IMR-90 (cell line): ENCODE results near the gene AMN. TPM values are rescaled to one million over a fixed set of nuclear protein-coding genes. Genes with fewer than 3 reads are reported as not detected.

ENCODE experiments used
- ATAC-seq: fragments of 200-7000 bp; cut with Tn5 transposase; 2 replicates; pipeline ENCODE4 v1.9.1; 2020; ENCODE audit warnings: low read depth, mild to moderate bottlenecking, moderate library complexity
- BruUV-seq: library from RNA; stranded (reverse); fragments of 400-500 nt; replicated peaks from 2 replicates; lab custom pipeline; 2021; lab: Mats Ljungman, UMichigan
- CTCF ChIA-PET: fragments of 300-600 bp; formaldehyde crosslinking; extraction: SDS; loops from one replicate; lab custom pipeline; 2021; ENCODE audit warnings: antibody characterized with exemption; lab: Yijun Ruan, JAX
- POLR2A ChIA-PET: fragments of 300-600 bp; sonication (Branson Sonifier 250); formaldehyde crosslinking; loops from one replicate; lab custom pipeline; 2022; ENCODE audit warnings: antibody characterized with exemption; ENCODE audit not compliant: unreplicated experiment; lab: Charles Lee
- DNase-seq: peaks from one replicate; pipeline ENCODE4 v3.0.0; 2013
- H2AFZ ChIP-seq: replicated peaks from 2 replicates; pipeline ENCODE3; 2013; ENCODE audit warnings: low read length, mild to moderate bottlenecking; ENCODE audit not compliant: poor library complexity
- H2AK5ac ChIP-seq: 2 replicates; pipeline ENCODE4 v1.6.1; 2013; ENCODE audit warnings: low read depth, low read length, inconsistent platforms
- H2AK9ac ChIP-seq: replicated peaks from 2 replicates; pipeline ENCODE3; 2013; ENCODE audit warnings: mild to moderate bottlenecking, low read depth, low read length, moderate library complexity; ENCODE audit not compliant: poor library complexity
- H2BK120ac ChIP-seq: 2 replicates; pipeline ENCODE4 v1.6.1; 2013; ENCODE audit warnings: low read depth, low read length, inconsistent platforms
- H2BK15ac ChIP-seq: 3 replicates; pipeline ENCODE4 v1.6.1; 2013; ENCODE audit warnings: low read depth, low read length, inconsistent platforms
- H2BK20ac ChIP-seq: 2 replicates; pipeline ENCODE4 v1.6.1; 2013; ENCODE audit warnings: low read depth, mild to moderate bottlenecking, inconsistent platforms, low read length, moderate library complexity
- H2BK5ac ChIP-seq: 2 replicates; pipeline ENCODE4 v1.6.1; 2013; ENCODE audit warnings: mild to moderate bottlenecking, low read depth, low read length, inconsistent platforms; ENCODE audit not compliant: poor library complexity, severe bottlenecking
- H3K14ac ChIP-seq: replicated peaks from 2 replicates; pipeline ENCODE4 v1.6.1; 2013; ENCODE audit warnings: low read depth, low read length, inconsistent platforms
- H3K18ac ChIP-seq: 2 replicates; pipeline ENCODE4 v1.6.1; 2013; ENCODE audit warnings: low read depth, low read length, control low read depth
- H3K23ac ChIP-seq: 2 replicates; pipeline ENCODE4 v1.6.1; 2013; ENCODE audit warnings: low read depth, low read length, inconsistent platforms
- H3K27ac ChIP-seq: 2 replicates; pipeline ENCODE4 v1.5.1; 2013; ENCODE audit warnings: mild to moderate bottlenecking, control low read depth, low read length; ENCODE audit not compliant: insufficient read depth
- H3K27me3 ChIP-seq: 2 replicates; pipeline ENCODE4 v1.6.1; 2013; ENCODE audit warnings: low read length; ENCODE audit not compliant: control insufficient read depth, insufficient read depth
- H3K36me3 ChIP-seq: 2 replicates; pipeline ENCODE4 v1.6.1; 2013; ENCODE audit warnings: low read length, mixed read lengths; ENCODE audit not compliant: control insufficient read depth, insufficient read depth
- H3K4ac ChIP-seq: 2 replicates; pipeline ENCODE4 v1.6.1; 2013; ENCODE audit warnings: low read depth, low read length, inconsistent platforms
- H3K4me1 ChIP-seq: 2 replicates; pipeline ENCODE4 v1.6.1; 2013; ENCODE audit warnings: low read length, mixed read lengths; ENCODE audit not compliant: control insufficient read depth, insufficient read depth
- H3K4me2 ChIP-seq: 2 replicates; pipeline ENCODE4 v1.6.1; 2013; ENCODE audit warnings: low read depth, mild to moderate bottlenecking, control low read depth, low read length, moderate library complexity
- H3K4me3 ChIP-seq: 2 replicates; pipeline ENCODE4 v1.5.1; 2013; ENCODE audit warnings: low read depth, mild to moderate bottlenecking, control low read depth, low read length, moderate library complexity; ENCODE audit not compliant: insufficient read depth
- H3K56ac ChIP-seq: 2 replicates; pipeline ENCODE4 v1.6.1; 2013; ENCODE audit warnings: low read length, inconsistent platforms; ENCODE audit not compliant: insufficient read depth; ENCODE audit errors: extremely low read depth
- H3K79me1 ChIP-seq, 2 experiments: 2 replicates each; pipeline ENCODE4 v1.6.1; 2013; ENCODE audit warnings: low read length in 2 of 2, inconsistent platforms in 1 of 2, low read depth in 1 of 2
- H3K9ac ChIP-seq: 2 replicates; pipeline ENCODE4 v1.6.1; 2013; ENCODE audit warnings: low read depth, low read length, control low read depth
- H3K9me1 ChIP-seq: 2 replicates; pipeline ENCODE4 v1.6.1; 2013; ENCODE audit warnings: low read length, inconsistent platforms; ENCODE audit not compliant: insufficient read depth
- H3K9me3 ChIP-seq: 2 replicates; pipeline ENCODE4 v1.6.1; 2013; ENCODE audit warnings: low read length; ENCODE audit not compliant: control insufficient read depth, insufficient read depth
- H4K20me1 ChIP-seq: 2 replicates; pipeline ENCODE4 v1.6.1; 2013; ENCODE audit warnings: low read length, inconsistent platforms; ENCODE audit not compliant: insufficient read depth
- H4K5ac ChIP-seq: 2 replicates; pipeline ENCODE4 v1.6.1; 2013; ENCODE audit warnings: mild to moderate bottlenecking, low read depth, low read length, control low read depth
- H4K8ac ChIP-seq, 2 experiments: 2 replicates each; pipeline ENCODE4 v1.6.1; 2013; ENCODE audit warnings: low read depth in 2 of 2, low read length in 2 of 2, control low read depth in 1 of 2, inconsistent platforms in 1 of 2
- H4K91ac ChIP-seq: 2 replicates; pipeline ENCODE4 v1.6.1; 2013; ENCODE audit warnings: low read depth, low read length, inconsistent platforms; ENCODE audit not compliant: insufficient read depth
- BHLHE40 ChIP-seq: fragments of 150-350 bp; IDR thresholded peaks from 2 replicates; pipeline ENCODE4 v1.6.1; 2016; ENCODE audit warnings: mild to moderate bottlenecking, low read depth, low read length
- CEBPB ChIP-seq: IDR thresholded peaks from 2 replicates; pipeline ENCODE4 v1.6.1; 2012; ENCODE audit warnings: low read depth, low read length, improper control_type of control experiment
- CHD1 ChIP-seq: IDR thresholded peaks from 2 replicates; pipeline ENCODE4 v1.6.1; 2012; ENCODE audit warnings: low read depth, low read length, improper control_type of control experiment
- CTCF ChIP-seq: conservative IDR thresholded peaks from 2 replicates; pipeline ENCODE4 v1.5.1; 2012; ENCODE audit warnings: mild to moderate bottlenecking, low read depth, low read length, improper control_type of control experiment
- ELK1 ChIP-seq: fragments of 150-350 bp; IDR thresholded peaks from 2 replicates; pipeline ENCODE4 v1.6.1; 2016; ENCODE audit warnings: low read depth, mild to moderate bottlenecking, low read length, moderate library complexity, borderline replicate concordance
- FOS ChIP-seq: fragments of 150-350 bp; IDR thresholded peaks from 2 replicates; pipeline ENCODE4 v1.6.1; 2016; ENCODE audit warnings: low read depth, low read length
- MAFK ChIP-seq: IDR thresholded peaks from 2 replicates; pipeline ENCODE4 v1.6.1; 2012; ENCODE audit warnings: low read depth, low read length, improper control_type of control experiment
- MAZ ChIP-seq: IDR thresholded peaks from 2 replicates; pipeline ENCODE4 v1.6.1; 2012; ENCODE audit warnings: low read depth, mild to moderate bottlenecking, low read length, improper control_type of control experiment, moderate library complexity, borderline replicate concordance
- MXI1 ChIP-seq: IDR thresholded peaks from 2 replicates; pipeline ENCODE4 v1.6.1; 2012; ENCODE audit warnings: low read depth, mild to moderate bottlenecking, low read length, moderate library complexity, borderline replicate concordance
- NFE2L2 ChIP-seq: fragments of 150-350 bp; IDR thresholded peaks from 2 replicates; pipeline ENCODE4 v1.6.1; 2016; ENCODE audit warnings: low read depth, mild to moderate bottlenecking, low read length
- POLR2A ChIP-seq: IDR thresholded peaks from 2 replicates; pipeline ENCODE4 v1.6.1; 2012; ENCODE audit warnings: mild to moderate bottlenecking, low read depth, low read length
- RAD21 ChIP-seq: IDR thresholded peaks from 2 replicates; pipeline ENCODE4 v1.6.1; 2012; ENCODE audit warnings: low read length, improper control_type of control experiment
- RCOR1 ChIP-seq: IDR thresholded peaks from 2 replicates; pipeline ENCODE4 v1.6.1; 2012; ENCODE audit warnings: mild to moderate bottlenecking, low read length, improper control_type of control experiment; ENCODE audit not compliant: insufficient replicate concordance
- RFX5 ChIP-seq: IDR thresholded peaks from 2 replicates; pipeline ENCODE4 v1.8.0; 2012; ENCODE audit warnings: low read depth, mild to moderate bottlenecking, low read length, moderate library complexity
- SMC3 ChIP-seq: fragments of 150-350 bp; IDR thresholded peaks from 2 replicates; pipeline ENCODE4 v1.6.1; 2016; ENCODE audit warnings: low read depth, mild to moderate bottlenecking, antibody characterized with exemption, low read length, moderate library complexity
- USF2 ChIP-seq: fragments of 150-350 bp; IDR thresholded peaks from 2 replicates; pipeline ENCODE4 v1.6.1; 2017; ENCODE audit warnings: mild to moderate bottlenecking, antibody characterized with exemption, low read length, low read depth
- WGBS, 2 experiments: methylation state at CpG; one replicate each; pipeline versions ENCODE4 v1.1.5 to v1.1.7; 2013; ENCODE audit warnings: missing lambda C conversion rate in 2 of 2; ENCODE audit not compliant: insufficient read length in 1 of 2; ENCODE audit errors: extremely low coverage in 2 of 2; 5-methylcytosine and 5-hydroxymethylcytosine counted together
- dilution Hi-C: fragments of 300-500 bp; cut with HindIII; formaldehyde crosslinking; loops from one replicate; pipeline ENCODE4 v1.14.3; 2018; ENCODE audit warnings: low sequenced_read_pairs; ENCODE audit not compliant: unreplicated experiment
- in situ Hi-C: fragments of 300-500 bp; cut with MboI; formaldehyde crosslinking; loops from 3 replicates; pipeline ENCODE4 v1.14.3; 2019; ENCODE audit warnings: low sequenced_read_pairs, inconsistent platforms, mixed read lengths
- intact Hi-C: fragments of 100-400 bp; cut with micrococcal nuclease; formaldehyde crosslinking; loops from 2 replicates; pipeline ENCODE4 v1.10.0; 2022
- polyA plus RNA-seq, 3 experiments: library from polyadenylated mRNA; depleted of rRNA; stranded (reverse); fragments of >200 nt; gene quantifications; 2 replicates each; pipeline ENCODE4 v1.2.3, GENCODE V29; 2012; ENCODE audit warnings: low replicate concordance in 1 of 3
- total RNA-seq: library from RNA; depleted of rRNA; stranded (reverse); fragments of >200 nt; gene quantifications from 2 replicates; pipeline ENCODE4 v1.2.3, GENCODE V29; 2012

Gene AMN
- total and polyA plus RNA-seq, 2 of the 4 experiments (the other 2 are of a cell fraction): under 0.01 to 0.24 TPM

- no peak overlapping the region for H3K4me2 ChIP-seq
- peak overlapping the region; percentile 37 for H2AK9ac ChIP-seq
- no peak overlapping the region for H3K9ac ChIP-seq
- H3K4ac ChIP-seq: no peak overlapping the region
- H3K23ac ChIP-seq: no peak overlapping the region
- BruUV-seq: no TSS peak
- WGBS, 2 experiments: 80% methylated on average over 2 of the region's 10 CpGs; no CpG with 5 or more reads in 1 of the 2 experiments
- in situ Hi-C loops: loop anchor here (10.0 kb wide), 2 partner anchors 135 to 215 kb away; partner anchors contain the start of gene TRAF3
- no peak overlapping the region for H3K56ac ChIP-seq
- no peak for TF ChIP-seq MAZ
- TF ChIP-seq SMC3: no peak
- no peak for TF ChIP-seq MXI1
- no peak for TF ChIP-seq CTCF
- TF ChIP-seq USF2: no peak
- no peak for TF ChIP-seq FOS
- no peak for TF ChIP-seq RCOR1
- TF ChIP-seq CEBPB: no peak
- TF ChIP-seq ELK1: no peak
- no peak for TF ChIP-seq POLR2A
- no peak for TF ChIP-seq CHD1
- no peak for TF ChIP-seq MAFK
- no peak for TF ChIP-seq RAD21
- TF ChIP-seq BHLHE40: no peak
- no peak for TF ChIP-seq RFX5
- no peak for TF ChIP-seq NFE2L2
- H3K36me3 ChIP-seq: peaks cover 11% of the 10 kb centered on the region
- intact Hi-C loops: loop anchor here (10.0 kb wide), 1 partner anchor 315 kb away; the partner anchor contains the start of gene RCOR1
- no peak overlapping the region for H2BK15ac ChIP-seq
- ChIA-PET POLR2A (no interaction called here), CTCF (no interaction called here)
- H3K9me3 ChIP-seq: no peaks in the 10 kb centered on the region
- no peaks in the 10 kb centered on the region; the same call in 1 of the 2 replicates for H4K20me1 ChIP-seq
- H3K4me1 ChIP-seq: no peaks in the 10 kb centered on the region
- H2AFZ ChIP-seq: no peak overlapping the region
- no peak overlapping the region for H4K8ac ChIP-seq
- no peak overlapping the region for H4K91ac ChIP-seq
- no peak overlapping the region for H3K18ac ChIP-seq
- H3K9me1 ChIP-seq: 0 out of 2 replicates have a peak, but pooled peaks cover 2% of the 10 kb centered on the region
- no peak overlapping the region for H2BK20ac ChIP-seq
- H2BK5ac ChIP-seq: no peak overlapping the region
- H4K5ac ChIP-seq: no peak overlapping the region
- ATAC-seq: no peak
- H2BK120ac ChIP-seq: no peak overlapping the region
- H2AK5ac ChIP-seq: no peak overlapping the region
- H3K79me1 ChIP-seq: no peaks in the 10 kb centered on the region
- DNase-seq: no peak
- no peak overlapping the region for H3K4me3 ChIP-seq
- H3K27ac ChIP-seq: no peak overlapping the region
- no peaks in the 10 kb centered on the region for H3K27me3 ChIP-seq
- no peak overlapping the region for H3K14ac ChIP-seq
- dilution Hi-C loops: no loop called here
Measured at GRCh38 chr14:102909911-102910310, 12.6 kb upstream of the AMN start.
